Chondrocyte (in vitro differentiated cells): Measurements from ENCODE around the gene POC1B. TPM values are rescaled to one million over a fixed set of nuclear protein-coding genes. Genes with fewer than 3 reads are reported as not detected.

Experiments
- DNase-seq: peaks from one replicate; pipeline ENCODE4 v3.0.0; 2021; ENCODE audit warnings: mixed read lengths, low spot score
- H3K27ac Mint-ChIP-seq: one replicate; pipeline ENCODE4 v1.8.0; 2021; ENCODE audit warnings: mild to moderate bottlenecking, moderate library complexity, mixed read lengths; ENCODE audit not compliant: unreplicated experiment
- H3K27me3 Mint-ChIP-seq: 2 replicates; pipeline ENCODE4 v1.8.0; 2021; ENCODE audit warnings: low read depth, mixed read lengths
- H3K36me3 Mint-ChIP-seq: 2 replicates; pipeline ENCODE4 v1.8.0; 2021; ENCODE audit warnings: low read depth, mixed read lengths
- H3K4me1 Mint-ChIP-seq: 2 replicates; pipeline ENCODE4 v1.8.0; 2021; ENCODE audit warnings: low read depth, mild to moderate bottlenecking, mixed read lengths
- H3K4me3 Mint-ChIP-seq: one replicate; pipeline ENCODE4 v1.8.0; 2021; ENCODE audit warnings: mild to moderate bottlenecking, moderate library complexity, mixed read lengths; ENCODE audit not compliant: unreplicated experiment
- H3K9me3 Mint-ChIP-seq: 2 replicates; pipeline ENCODE4 v1.8.0; 2021; ENCODE audit warnings: low read depth, mixed read lengths
- total RNA-seq: library from RNA; stranded (reverse); gene quantifications from 3 replicates; pipeline ENCODE4 v1.2.1, GENCODE V29; 2021
- TF ChIP-seq, protein P1 (sequence below): fragments of 200-600 bp; sonication (generic); IDR thresholded peaks from 2 replicates; pipeline ENCODE4 v1.5.0; 2021; ENCODE audit warnings: antibody characterized with exemption, mild to moderate bottlenecking, moderate library complexity

POC1B gene
- total RNA-seq, 1 donor from 2014 or later: 10.4 TPM

DNA sequence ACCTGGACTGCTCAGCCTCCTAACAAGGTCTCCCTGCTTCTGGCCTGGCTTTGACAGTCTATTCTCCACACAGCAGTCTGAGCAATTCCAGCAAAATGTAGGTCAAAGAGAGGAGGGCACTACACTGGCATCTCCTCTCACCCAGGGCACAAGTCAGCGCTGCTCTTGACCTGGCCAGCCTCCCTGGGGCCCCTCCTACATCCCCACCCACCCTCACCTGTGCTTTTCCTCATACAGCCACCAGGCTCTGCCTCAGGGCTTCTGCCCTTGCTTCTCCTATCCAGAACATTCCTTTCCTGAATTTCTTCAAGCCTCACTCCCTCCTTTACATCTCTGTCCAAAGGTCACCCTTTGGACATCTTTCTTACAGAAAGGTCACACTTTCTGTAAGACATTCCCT lies 34.9 kb downstream of the POC1B start:
- TF ChIP-seq, protein P1, sequence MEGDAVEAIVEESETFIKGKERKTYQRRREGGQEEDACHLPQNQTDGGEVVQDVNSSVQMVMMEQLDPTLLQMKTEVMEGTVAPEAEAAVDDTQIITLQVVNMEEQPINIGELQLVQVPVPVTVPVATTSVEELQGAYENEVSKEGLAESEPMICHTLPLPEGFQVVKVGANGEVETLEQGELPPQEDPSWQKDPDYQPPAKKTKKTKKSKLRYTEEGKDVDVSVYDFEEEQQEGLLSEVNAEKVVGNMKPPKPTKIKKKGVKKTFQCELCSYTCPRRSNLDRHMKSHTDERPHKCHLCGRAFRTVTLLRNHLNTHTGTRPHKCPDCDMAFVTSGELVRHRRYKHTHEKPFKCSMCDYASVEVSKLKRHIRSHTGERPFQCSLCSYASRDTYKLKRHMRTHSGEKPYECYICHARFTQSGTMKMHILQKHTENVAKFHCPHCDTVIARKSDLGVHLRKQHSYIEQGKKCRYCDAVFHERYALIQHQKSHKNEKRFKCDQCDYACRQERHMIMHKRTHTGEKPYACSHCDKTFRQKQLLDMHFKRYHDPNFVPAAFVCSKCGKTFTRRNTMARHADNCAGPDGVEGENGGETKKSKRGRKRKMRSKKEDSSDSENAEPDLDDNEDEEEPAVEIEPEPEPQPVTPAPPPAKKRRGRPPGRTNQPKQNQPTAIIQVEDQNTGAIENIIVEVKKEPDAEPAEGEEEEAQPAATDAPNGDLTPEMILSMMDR: no peak
- Mint-ChIP-seq H3K9me3 (no peaks in the 10 kb centered on the region), H3K27me3 (no peaks in the 10 kb centered on the region), H3K36me3 (peaks cover 16% of the 10 kb centered on the region), H3K4me3 (no peak overlapping the region), H3K4me1 (no peaks in the 10 kb centered on the region), H3K27ac (no peak overlapping the region)
- no peak for DNase-seq

DNA sequence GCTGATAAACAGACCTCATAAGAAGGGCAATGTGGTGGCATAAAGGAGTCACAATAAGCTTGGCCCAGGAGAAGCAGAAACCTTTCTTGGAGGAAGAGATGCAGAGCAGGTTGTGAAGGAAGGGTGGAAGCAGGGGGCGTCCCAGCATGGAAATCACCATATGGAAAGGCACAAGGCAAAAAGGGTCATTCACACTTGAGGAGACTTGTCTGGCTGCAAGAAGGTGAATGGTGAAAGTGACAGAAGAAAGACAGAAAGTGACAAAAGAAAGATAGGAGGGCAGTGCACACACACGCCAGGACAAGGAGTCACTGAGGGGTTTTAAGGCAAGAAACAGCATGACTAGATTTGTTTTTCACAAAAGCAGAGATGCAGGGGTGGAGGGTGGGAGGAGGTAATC lies 39.6 kb downstream of the POC1B start:
- no peaks in the 10 kb centered on the region for H3K9me3 Mint-ChIP-seq
- no peaks in the 10 kb centered on the region for H3K4me1 Mint-ChIP-seq
- H3K27me3 Mint-ChIP-seq: no peaks in the 10 kb centered on the region
- H3K36me3 Mint-ChIP-seq: peaks cover 16% of the 10 kb centered on the region
- H3K4me3 Mint-ChIP-seq: no peak overlapping the region
- TF ChIP-seq, protein P1: no peak
- no peak for DNase-seq
- H3K27ac Mint-ChIP-seq: no peak overlapping the region

DNA sequence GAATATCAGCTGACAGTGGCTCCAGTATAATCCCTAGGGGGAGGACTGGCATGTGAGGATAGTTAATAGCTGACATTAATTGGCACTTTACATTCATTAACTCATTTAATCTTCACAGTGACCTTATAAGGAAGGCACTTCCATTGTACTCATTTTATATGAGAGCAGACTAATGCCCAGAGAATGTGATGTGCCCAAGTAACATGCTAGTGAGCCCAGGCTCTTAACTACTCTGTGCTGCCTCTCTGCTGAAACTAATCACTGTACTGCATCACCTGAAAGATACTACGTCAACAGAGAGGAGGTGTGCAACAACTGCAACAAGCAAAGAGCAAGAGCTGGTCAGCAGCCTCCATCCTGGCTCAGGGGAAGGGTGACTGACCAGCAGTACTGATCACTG lies 41.4 kb downstream of the POC1B start:
- Mint-ChIP-seq H3K27ac (no peak overlapping the region), H3K27me3 (no peaks in the 10 kb centered on the region), H3K36me3 (peaks cover 13% of the 10 kb centered on the region), H3K4me1 (no peaks in the 10 kb centered on the region), H3K4me3 (no peak overlapping the region), H3K9me3 (no peaks in the 10 kb centered on the region)
- DNase-seq: no peak
- TF ChIP-seq, protein P1: no peak

DNA sequence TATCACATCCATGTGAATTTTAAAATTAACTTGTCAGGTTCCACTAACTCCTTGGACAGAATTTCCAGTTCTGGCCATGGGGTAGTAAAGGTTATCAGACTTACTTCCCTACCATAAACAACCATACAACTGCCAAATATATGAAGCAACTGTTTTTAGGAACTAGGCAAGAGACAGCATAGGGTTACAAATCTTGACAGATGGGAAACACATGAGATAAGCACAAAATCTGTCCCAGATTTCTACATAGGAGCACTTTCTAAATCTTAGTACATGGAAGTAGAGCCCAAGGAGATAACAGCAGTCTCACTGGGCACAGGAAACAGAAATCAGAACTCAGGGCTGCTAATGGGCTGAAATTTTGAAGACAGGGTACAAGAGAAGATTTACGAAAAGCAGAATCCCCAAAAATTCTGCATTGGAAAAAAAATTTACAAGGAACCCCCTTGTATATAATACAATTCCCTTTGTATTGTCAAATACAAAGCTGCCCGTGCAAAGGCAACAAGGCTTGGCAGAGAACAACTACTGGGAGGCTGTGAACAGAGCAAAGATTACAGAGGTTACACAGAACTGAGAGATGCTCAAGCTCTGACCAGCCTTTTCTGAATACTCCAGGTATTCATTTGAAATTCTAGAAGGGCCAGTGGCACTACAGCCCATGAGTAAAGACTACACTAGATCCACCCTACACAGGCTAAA lies 44.5 kb downstream of the POC1B start:
- Mint-ChIP-seq H3K27ac (no peak overlapping the region), H3K9me3 (no peaks in the 10 kb centered on the region), H3K27me3 (no peaks in the 10 kb centered on the region), H3K4me1 (peaks cover 3% of the 10 kb centered on the region), H3K36me3 (peaks cover 11% of the 10 kb centered on the region), H3K4me3 (no peak overlapping the region)
- DNase-seq: no peak
- TF ChIP-seq, protein P1: no peak

DNA sequence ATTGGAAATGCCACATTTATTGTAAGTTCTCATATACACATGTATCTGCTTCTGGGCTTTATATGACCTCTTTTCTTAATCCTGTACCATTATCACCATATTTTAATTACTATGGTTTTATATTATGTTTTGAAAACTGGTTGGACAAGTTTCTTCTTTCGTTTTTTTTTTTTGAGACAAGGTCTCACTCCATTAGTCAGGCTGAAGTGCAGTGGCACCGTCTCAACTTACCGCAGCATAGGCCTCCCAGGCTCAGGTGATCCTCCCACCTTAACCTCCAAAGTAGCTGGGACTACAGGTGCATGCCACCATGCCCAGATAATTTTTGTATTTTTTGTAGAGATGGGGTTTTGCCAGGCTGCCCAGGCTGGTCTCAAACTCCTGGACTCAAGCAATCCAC lies 45.9 kb downstream of the POC1B start:
- peaks cover 1% of the 10 kb centered on the region for H3K36me3 Mint-ChIP-seq
- TF ChIP-seq, protein P1: no peak
- H3K9me3 Mint-ChIP-seq: no peaks in the 10 kb centered on the region
- H3K27ac Mint-ChIP-seq: no peak overlapping the region
- H3K4me3 Mint-ChIP-seq: no peak overlapping the region
- H3K4me1 Mint-ChIP-seq: peaks cover 3% of the 10 kb centered on the region
- no peak for DNase-seq
- H3K27me3 Mint-ChIP-seq: no peaks in the 10 kb centered on the region
